NCI-H1417 (cell line): ENCODE measurements around the gene RFTN1.

Experiments
- DNase-seq, 3 experiments: peaks; one replicate each; lab custom pipeline; 2025; lab: John Stamatoyannopoulos, UW

RFTN1 gene

DNA sequence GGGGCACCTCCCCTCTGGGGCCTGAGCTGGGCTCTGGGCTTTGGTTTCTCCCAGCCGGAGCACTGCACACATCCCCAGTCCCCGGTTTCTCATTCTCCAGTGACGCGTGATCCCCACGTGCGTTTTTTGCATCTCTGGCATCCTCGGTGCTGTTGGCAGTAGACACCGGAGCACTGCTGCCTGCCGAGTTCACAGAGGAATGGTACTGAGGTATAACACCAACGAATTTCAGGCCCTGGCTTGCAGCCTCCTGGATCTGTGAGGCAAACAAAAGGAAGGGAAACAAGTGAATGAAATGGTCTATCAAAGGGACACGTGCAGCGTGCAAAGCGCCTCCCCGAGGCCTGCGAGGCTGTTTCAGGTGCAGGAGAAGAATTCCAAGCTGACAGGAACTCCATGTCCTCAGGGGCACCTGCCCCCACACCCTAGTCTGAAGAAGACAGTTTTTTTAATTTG lies 135.6 kb downstream of the RFTN1 start:
- no peak for DNase-seq

DNA sequence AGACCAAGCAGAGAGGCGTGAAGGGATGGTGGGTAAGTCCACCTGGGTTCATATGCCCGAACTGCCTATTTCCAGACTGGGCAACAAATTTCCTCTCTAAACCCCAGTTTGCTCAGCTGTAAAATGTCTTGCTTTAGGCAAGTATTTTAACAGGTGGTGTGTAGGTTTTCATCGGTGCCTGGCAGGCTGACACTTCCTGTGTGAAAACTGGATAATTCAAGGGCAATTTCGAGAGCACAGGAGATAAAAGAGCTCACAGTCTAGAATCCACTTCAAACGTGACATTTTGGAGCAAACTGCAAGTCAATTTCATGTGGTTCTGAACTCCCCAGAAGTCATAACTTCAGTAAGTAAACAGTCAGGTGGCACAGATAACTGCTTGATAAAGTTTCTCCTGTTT lies 136.3 kb downstream of the RFTN1 start:
- DNase-seq, result peak in 1 of 3 experiments; percentile 34

DNA sequence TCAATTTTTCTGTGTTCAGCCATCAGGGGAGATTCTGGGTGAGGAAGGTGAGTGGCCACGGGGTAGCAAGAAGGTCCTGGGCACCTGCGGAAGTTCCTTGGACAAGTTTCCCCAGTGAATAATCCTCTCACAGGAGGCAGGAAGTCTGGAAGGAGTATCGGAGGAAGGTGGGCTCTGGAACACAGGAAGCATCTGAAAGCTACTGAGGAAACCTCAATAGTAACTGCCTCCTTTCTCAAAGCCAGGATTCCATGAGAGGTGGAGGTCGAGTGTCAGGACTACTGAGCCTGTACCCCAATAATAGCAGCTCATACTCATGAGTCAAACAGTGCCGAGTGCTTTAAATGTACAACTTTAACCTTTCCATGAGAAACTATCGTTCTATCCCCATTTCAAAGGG lies 137.6 kb downstream of the RFTN1 start:
- DNase-seq, result no peak

DNA sequence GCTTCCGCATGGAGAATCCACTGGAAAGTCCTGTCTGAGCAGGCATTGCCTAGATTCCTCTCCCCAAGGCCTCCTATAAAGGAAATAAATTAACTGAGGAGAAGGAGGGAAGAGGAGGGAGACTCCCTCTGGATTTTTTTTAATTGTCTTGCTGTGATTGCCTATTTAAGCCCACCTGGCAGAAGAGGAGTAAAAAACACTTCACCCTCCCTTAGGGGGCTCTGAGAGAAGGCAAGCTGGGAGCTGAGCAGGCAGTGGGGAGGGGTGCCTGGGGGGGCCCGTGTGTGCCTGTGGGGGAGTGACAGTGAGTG lies 138.6 kb downstream of the RFTN1 start:
- DNase-seq, result no peak

DNA sequence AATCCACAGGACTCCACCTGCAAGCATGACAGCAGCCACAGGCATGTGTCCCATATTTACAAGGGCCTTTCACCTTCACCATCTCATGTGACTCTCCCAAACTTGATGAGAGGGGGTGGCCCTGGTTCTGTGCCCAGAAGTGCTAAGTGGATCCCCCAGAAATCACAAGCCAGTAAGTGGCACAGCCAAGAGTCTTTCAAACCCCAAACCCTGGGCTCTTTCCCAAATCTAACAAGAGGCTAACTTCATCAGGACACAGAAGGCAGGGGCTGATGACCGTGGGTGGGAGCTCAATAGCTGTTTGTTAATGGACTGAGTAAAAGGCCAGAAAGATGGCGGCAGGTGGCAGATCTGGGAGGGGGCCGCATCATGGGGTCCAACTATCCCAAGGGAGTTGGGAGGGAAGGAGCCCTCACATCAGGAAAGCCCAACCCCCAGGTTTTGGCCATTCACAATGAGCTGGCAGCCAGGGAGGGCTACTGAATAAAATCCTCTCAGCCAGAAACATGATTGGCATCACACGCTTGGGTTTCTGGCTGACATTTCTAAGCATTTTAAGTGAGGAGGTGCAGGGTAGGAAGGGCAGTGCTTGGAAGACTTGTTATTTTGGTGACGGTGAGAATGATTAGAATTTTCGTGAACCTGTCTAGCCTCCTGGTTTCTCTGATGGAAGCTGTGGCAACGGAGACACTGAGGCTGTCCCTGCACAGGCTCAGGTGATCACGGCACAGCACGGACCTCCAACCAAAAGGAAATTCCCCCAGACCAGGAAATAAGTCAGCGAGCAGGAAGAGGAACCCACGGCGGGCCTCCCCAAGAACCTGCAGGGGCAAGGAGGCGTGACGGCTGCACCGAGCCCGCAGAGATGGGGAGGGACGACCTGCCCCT lies 139.2 kb downstream of the RFTN1 start:
- DNase-seq, result no peak

DNA sequence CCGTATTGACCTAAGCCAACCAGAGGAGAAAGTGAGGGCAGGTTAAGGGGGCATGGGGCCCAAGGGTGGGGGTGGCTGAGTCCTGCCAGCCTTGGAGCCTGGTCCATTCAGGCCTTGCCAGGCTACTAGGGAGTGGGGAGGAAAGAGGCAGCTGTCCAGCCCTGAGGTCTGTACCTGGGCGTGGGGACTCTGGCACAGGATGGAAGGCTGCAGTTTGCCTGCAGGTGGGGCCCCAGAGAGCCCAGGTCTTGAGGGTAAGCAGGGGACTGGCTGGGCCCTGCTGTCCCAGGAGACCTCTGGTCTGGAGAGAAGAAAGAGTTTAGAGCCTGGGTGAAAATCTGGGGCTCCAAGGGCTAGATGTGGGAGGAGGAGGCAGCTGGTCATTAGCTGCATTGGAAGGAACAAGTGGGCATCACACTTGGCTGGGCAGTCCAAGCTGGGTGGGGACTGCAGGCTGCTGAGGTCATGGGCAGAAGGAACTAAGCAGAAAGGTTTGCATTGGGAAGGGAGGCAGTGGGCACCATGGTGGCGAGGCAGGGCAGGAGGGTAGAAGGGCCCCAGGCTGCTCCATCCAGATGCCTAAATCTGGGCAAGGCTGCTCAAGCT lies 140.1 kb downstream of the RFTN1 start:
- no peak for DNase-seq

DNA sequence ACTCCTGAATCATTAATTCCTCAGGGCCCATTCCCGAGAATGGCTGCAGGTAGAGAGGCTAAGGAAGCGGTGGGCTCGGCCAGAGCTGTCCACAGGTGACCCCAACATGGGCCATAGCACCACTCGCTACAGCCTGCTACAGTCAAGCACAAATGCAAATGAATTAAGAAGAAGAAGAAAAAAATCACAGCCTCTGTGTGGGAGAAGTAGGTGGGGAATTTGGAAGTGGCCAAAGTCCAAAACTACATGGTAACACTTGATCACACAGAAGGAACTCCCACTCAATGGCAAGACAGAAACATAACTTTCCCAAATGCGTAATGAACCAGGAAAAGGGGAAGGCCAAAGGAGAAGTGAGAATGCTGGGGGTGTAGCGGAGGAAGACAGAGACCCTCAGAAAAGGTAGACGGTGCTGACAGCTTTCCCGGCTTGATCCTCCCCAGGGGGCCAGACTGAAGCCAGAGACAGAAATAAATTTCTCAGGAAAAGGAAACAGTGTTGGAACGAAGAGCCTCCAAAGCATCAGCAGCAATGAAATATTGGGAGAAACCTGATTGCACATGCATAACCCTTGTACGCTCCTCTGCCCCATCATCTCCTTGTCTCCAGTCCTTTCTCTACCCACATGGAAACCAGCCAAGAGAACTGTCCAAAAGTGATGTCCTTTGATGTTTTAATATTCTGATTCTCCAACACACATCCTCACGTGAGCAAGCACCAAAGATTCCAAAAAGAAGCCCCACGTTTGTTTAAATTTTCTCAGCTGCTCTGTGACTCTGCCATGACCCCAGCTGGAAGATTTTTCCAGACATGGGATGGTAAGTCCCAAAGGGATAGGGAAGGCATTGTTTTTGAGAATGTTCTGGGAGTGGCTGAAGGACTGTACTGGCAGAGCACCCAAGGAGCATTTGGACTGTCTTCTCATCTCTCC lies 140.9 kb downstream of the RFTN1 start:
- DNase-seq, result no peak

DNA sequence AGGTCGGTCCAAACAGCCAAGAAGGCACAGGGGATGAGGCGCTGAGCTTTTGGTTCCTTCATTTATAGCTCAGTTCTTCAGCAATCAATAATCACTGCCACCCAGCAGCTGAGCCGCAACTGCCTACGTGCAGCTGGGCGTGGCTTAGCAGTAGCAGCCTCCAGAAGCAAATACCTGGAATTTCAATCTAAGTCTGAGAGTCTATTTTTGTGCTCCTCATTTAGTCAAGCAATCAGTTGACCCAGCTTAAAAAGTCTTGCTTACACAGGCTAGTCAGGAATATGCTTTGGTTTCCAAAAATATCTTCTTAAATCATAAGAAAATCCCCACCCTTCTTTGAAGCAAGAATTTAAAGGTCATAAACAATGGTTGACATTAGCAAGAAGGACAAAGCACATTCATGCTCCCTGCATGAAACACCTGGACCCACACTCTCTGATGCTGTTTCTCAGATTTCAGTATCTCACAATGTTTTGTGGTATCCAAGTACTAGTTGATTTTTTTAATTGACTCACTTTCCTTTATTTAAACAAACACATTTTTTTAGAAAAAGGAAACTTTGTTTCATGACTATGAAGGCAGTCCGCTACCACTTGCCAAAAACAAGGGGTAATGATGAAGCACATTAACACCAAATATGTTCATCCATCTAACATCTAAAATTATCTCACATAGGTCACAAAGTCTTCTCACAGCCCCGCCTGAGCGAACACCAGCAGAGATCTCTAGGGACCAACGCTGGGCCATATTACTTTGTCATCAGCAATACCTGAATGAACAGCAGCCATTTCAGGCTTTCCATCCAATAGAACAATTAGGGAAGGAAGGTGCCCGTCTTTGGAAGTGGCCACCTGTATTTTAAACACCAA lies 142.4 kb downstream of the RFTN1 start:
- DNase-seq, result peak in 2 of 3 experiments; percentile 18 to 29

DNA sequence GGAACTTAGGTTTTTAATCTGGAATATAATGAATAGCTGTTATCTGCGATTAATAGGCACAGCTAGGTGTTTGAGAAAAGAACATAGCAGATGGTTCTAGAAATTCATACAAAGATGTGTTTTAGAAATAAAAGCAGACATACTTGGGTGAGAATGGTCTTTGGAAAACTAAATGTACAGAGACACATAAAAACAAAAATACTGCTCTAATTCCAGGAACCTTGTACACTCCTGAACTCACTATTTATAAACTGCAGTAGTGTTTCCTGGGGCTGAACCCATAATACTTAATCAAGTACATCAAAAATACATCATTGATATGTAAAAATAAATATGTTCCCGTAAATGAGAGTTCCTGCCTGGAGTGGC lies 143.0 kb downstream of the RFTN1 start:
- no peak for DNase-seq

DNA sequence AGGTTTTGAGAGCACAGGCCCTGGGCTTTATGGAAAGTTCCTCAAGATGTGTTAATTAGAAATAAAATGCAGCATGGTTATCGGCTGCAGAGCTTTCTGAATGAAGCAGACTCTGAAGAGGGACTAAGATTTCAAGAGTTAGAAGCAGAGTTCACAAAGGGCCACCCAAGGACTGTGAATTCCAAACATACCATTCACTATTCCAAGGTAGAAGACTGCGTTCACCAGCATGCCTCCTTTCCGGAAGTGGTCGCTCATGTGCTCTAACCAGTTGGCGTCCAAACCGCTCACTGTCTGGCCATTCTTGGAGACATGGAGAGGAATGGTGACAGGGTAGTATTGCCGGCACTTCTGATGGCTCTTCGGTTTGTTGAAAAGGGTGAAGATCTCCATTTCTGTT lies 143.6 kb downstream of the RFTN1 start:
- DNase-seq, result no peak

DNA sequence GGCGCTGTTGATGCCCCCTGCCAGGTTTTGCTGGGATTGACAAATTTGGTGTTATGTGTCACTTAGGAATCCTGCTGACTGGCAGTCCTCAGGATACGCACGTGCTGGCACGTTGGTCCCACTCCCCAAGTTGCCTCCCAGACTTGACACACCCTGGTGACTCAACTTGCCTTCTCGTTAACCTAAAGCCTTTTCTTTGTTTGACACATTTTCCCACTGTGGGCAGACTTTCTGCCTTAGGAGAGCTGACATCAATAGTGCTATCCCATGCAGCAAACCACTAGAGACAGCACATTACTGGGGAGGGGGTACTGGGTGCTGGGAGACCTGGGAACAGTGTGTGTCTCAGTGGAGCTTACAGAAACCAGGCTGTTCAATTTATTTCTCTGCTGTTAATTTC lies 144.2 kb downstream of the RFTN1 start:
- DNase-seq, result no peak

DNA sequence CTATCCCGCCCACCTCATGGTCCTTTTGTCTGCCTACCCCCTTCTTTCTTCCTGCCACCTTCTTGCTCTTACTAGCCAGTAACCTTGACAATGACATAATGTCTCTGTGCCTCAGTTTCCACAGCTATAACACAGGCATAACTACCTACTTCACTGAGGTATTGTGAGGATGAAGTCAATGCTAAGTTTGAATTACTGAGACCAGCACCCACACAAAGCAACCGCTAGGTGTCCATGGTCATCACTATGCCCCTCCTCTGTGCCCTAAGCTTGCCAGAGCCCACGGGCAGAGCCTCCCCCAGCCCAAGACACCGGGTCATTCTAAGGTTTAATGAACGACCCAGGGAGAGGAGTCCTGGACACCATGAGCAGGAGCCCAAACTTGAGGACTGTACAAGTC lies 146.9 kb downstream of the RFTN1 start:
- DNase-seq, result no peak

DNA sequence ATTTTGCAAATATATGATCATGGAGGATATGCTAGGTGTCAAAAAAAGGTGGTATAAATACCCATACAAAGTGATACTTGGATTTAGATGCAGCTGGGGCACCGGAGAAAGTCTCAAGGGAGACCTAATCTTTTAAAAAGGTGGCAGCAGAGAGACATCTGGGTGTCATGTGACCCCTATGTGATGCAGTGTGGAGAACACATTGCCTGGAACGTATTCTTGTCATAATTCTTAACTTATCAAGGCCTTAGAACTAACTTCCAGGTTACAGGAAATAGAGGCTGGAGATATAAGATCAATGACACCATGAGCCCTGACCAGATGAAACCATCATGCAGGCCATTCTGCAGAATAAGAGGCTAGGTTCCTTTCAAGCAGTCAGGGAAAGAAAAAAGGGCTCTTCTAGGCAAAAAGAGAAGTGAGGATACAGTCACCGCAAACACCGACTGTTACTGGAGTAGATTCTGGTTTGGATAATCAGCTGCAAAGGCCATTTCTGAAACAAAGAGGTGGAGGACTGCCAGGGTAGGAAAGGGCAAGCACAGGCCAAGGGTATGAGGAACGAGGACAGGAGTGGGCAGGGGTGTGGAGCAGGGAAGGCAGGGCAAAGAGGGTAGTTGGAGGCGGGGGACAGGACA lies 147.9 kb downstream of the RFTN1 start:
- DNase-seq, result no peak

DNA sequence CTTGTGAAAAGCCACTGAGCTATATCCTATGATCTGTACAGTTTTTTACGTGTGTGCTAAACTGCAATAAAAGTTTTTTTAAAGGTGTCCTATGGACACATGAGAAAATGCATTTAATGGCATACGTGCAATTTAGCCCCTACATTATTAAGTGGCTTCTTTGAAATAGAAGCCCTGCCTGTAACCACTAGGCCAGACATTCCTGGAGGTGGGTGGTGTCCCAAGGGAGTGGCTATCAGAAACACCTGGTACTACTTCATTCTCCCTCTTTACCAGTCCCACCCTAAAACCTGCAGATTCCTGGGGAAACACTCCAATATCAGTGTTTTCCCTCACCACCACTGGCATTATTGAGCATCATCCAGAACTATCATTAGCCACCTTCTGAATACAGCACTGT lies 148.5 kb downstream of the RFTN1 start:
- DNase-seq, result no peak

DNA sequence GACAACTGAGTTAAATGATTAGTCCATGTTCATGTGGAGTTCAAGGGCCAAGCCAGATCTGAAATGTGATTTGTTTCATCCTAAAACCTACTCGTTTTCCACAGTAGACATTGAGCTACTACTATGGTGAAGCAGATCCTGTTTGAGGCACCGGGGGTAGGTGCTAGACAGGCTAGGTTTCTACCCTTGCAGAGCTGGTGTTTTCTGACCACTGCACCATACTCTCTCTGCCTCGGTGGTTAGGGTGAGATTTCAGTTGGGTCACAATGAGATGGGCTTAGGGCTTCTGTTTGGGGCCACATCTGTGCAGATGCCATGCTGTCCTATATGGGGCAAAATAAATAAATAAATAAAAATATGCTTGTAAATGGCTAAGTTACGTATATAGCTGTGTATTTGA lies 149.2 kb downstream of the RFTN1 start:
- DNase-seq, result no peak

DNA sequence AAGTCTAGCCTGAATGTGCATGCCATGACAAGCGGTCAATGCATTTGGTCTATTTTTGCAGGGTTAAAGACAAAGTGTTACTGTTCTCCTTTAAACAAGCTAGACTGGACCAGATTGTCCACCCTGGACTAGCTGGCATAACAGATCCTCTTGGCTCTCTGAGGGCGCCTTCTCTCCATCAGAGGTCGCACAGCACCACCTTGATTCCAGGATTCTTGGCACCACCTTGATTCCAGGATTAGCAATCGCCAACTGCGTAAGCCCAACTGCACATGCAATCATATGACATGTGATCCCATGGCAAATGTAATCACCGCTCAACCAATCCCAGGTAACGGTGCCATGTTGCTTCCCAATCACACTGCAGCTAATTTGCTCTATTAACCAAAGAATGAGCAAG lies 149.9 kb downstream of the RFTN1 start:
- DNase-seq, result no peak

DNA sequence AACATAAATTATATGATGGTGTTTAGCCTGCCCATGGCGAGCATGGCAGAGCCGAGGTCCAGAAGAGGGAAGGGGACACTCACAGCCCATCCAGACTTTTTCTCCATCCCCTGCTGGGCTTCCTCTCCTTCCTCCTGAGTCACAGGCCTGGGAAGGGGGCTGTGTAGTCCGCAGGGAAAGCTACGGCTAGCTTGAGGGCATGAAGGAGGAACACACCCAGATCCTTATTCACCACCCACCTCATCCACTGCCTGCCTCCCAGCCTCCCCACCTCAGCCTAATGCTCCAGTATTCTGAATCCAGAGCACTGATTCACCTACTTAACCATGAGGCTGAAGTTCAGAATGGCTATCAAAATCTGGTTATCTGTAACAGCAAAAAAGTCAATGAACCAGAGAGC lies 150.7 kb downstream of the RFTN1 start:
- DNase-seq, result no peak

DNA sequence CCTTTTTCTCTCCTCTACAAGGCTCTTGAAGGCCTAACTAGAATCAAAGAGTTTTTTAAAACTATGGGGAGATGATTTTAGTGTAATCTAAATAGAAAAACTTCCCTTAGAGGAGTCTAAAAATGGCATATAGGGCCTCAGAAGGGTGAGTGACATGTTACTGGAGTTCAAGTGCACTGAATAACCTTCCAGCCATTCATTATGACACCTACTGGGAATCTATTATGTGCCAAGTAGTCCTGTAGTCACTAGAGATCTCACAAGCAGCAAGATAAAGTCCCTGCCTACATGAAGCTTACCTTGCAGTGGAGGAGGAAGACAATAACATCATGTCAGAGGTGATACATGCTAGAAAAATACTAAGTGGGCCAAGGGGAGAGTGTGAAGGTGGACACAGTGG lies 152.4 kb downstream of the RFTN1 start:
- no peak for DNase-seq

DNA sequence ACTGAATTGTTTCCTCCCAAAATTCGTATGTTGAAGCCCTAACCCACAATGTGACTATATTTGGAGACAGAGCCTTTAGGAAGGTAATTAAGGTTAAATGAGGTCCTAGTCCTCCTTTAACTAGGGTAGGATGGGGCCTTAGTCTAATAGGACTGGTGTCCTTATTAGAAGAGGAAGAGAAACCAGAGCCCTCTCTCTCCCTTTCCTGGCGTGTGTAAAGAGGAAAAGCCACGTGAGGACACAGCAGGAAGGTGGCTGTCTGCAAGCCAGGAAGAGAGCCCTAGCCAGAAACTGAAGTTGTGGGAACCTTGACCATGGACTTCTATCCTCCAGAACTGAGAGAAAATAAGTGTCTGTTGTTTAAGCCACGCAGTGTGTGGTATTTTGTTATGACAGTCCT lies 154.2 kb downstream of the RFTN1 start:
- DNase-seq, result no peak

DNA sequence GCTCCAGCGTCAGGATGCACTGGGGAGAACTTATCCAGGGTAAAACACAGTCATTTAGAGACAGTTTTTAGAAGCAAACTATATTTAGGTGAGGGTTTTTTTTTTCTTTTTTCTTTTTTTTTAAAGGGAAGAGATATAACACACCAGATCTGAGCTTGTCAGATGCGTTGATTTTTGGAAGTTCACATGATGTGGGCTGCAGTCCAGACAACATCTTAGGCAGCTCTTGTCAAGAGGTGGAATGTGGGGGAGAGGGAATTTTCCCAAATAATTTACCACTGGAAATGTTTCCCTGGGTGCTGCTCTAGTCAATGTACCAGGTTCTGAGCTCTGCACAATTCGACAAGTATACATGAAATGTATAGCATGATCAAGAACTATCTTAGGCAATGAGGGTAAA lies 155.2 kb downstream of the RFTN1 start:
- no peak for DNase-seq
